HCEC 1CT (cell line): ENCODE data around the gene DGKQ.
"Not testable (repeated sequence)": the region's sequence is repeated elsewhere in the genome, so short reads cannot be mapped to it uniquely, and the experiment has no call there.

Experiments used
- DNase-seq: peaks from one replicate; pipeline ENCODE4 v3.0.0-alpha.2; 2017

DGKQ gene

DNA sequence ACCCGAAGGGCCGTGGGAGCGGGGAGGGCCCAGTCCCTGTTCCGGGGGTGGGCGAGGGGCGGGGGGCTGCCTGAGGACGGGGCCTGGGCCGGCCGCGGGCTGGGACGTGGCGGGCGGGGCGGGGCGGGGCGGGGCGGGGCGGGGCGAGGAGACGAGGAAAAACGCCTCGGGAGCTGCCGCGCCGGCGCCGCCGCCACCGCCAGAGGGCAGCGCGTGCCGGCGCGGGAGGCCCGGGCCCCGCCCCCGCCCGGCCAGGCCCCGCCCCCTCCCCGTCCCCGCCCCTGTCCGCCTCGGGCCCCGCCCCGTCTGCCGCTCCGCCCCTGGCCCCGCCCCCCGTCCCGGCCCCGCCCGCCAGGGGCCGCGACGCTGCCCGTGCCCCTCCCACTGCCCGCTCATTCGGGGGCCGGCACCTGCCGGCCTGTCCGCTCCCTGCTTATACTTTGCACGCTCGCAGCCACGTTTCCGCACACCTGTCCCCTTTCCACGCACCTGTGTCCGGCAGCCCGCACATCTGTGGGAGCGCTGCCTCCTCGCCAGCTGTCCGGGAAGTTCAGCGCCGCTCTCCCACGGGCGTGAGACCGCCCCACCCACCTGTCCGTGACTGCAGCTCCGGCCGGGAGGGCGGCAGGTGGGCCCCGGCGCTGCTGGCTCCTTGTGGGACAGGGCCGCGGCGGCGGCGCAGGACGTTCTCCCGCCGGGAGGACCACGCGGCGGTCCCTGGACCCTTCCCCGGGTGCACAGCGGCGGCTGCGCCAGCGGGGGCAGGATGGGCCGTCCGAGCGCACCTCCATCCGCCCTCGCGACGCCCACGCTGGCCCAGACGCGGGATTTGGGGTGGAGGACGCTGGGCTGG is 36.4 kb upstream of the DGKQ start:
- DNase-seq, result peak; percentile 32

DNA sequence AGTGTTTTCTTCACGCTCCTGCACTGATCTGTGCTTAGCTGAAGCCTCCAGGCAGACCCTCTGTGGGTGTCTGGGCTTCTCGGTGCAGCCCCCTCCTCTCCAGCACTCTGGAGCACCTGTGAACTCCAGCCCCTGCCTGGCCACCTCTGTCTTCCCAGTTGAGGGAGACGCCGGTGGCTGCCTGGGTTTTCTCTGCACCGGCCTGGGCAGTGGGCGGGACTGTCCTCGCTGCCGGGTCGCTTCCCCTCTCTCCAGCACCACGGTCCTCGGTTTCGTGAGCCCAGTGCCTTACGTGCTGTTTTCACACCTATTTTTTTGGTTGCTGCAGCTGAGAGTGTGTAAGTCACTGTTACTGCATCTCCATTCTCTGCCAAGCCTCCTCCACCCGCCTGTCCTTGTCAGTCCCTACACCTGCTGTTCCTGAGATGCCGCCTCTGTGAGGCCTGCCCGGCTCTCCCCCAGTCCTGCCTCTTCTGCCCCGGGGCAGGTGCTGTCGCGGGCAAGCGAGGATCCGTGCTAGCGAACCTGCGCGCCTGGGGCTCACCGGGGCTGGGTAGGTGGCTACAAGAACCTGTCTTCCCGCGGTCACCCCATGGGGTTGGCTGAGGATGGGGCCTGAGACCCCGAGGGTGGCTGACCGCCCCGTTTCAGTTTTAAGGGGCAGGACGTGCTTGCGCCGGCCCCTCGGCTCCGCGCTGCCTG is 35.6 kb upstream of the DGKQ start:
- DNase-seq, result no peak

DNA sequence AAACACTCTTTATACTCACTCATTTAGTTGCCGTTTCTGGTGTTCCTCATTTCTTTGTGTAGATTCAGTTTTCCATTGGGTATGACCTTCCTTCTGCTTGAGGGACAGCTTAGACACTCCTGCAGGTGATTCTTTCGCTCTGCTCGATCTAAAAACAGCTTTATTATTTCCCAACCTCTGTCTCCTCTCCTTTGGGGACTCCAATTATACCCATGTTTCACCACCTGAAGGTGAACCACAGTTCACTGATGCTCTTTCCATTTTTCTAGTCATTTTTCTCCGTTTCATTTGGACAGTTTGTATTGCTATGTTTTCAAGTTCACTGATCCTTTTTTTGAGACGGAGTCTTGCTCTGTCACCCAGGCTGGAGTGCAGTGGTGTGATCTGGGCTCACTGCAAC is 33.5 kb upstream of the DGKQ start:
- no peak for DNase-seq

DNA sequence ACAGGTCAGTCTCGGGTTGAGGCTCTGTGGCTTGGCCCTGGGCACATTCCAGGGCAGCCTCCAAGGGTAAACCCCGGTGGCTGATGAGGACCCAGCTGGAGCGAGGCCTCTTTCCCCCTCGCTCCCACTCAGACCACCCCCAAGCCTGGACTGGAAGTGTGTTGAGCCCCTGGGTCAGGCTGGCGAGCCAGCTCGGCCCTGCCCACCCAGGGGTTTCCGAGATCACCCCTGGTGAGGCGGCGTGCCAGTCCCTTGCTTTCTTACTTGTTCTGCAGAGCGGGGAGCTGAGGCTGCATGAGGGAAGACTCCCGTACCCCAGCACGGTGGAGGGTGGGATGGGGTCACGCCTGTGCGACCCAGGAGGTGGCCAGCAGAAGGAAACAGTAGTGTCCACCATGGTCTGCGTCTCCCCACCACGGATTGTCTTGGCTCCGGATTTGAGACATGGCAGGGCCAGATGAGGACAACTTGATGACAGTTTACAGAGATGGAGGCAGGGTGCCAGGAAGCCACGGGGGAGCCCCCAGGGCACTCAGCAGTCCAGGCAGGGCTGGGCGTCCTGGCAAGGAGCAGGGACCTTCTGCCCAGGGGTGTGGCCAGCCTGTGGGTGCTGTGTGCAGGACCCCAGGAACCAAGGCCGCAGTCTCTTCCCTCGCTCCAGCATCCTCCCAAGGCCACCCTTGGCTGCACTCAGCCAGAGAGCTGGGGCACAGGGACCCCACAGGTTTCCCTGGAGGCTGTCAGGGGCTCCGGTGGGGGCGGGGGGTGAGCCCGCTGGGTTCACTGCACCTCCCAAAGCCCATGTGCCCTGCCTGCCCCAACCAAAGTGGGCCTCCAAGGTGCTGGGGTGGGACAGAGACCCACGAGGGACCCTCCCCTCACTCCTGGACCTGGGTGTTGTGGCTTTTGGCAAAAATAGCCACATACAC is 31.5 kb upstream of the DGKQ start:
- DNase-seq, result no peak

DNA sequence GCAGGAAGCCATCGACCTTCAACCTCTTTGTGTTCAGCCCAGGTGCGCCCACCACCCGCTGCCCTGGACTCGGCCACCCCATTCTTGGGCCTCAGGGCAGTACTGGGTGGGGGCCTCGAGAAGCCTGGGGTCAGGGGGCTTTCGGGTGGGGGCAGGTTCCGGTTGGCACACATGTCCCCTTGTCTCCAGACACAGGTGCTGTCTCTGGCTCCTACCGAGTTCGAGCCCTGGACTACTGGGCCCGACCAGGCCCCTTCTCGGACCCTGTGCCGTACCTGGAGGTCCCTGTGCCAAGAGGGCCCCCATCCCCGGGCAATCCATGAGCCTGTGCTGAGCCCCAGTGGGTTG is 30.7 kb upstream of the DGKQ start:
- DNase-seq, result no peak

DNA sequence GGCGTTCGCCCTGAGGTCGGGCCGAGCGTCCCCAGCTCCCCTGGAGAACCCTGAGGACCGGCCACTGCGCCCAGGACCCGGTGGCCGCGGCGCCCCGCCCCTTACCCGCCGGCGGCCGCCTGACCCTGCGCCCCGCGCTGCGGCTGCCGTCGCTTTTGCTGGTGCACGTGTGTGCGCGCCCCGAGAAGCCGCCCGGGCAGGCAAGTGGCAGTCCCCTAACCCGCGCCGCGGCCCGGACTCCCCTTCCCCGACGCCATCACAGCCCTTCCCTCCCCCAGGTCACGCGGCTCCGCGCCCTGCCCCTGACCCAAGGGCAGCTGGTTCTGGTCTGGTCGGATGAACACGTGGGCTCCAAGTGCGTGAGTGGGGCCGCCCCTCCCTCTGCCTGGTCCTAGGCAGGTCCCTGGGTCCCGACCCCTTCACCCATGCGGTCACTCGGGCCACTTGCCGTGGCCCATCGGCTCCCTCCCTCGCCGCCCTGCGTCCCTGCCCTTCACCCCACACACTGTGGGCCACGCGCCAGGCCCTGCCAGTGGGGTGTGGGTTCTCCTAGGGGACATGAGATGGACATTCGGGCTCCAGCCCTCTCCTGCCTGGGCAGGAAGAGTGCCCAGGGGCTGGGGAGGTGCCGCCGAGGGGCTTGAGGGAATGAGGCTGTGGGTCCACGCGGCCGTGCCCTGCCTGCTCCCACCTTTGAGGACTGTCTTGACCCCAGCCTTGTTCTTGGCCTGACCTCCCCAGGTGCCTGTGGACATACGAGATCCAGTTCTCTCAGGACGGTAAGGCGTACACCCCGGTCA is 30.1 kb upstream of the DGKQ start:
- DNase-seq, result no peak

DNA sequence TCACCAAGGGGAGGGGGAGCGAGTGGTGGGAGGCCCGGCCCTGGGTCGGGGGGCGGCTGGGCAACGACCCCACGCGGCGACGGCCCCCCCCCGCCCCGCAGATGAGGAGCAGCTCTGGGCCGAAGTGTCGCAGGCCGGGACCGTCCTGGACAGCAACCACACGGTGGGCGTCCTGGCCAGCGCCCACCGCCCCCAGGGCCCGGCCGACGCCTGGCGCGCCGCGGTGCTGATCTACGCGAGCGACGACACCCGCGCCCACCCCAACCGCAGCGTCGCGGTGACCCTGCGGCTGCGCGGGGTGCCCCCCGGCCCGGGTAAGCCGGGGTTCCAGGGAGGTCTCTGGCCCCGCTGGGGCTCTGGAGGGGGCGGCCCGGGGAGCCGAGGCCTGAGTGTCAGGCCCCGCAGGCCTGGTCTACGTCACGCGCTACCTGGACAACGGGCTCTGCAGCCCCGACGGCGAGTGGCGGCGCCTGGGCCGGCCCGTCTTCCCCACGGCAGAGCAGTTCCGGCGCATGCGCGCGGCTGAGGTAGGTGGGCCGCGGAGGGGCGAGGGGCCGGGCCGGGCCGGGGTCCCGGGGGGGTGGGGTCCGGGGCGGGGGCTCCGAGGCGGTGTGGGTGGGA is 29.4 kb upstream of the DGKQ start:
- no peak for DNase-seq

DNA sequence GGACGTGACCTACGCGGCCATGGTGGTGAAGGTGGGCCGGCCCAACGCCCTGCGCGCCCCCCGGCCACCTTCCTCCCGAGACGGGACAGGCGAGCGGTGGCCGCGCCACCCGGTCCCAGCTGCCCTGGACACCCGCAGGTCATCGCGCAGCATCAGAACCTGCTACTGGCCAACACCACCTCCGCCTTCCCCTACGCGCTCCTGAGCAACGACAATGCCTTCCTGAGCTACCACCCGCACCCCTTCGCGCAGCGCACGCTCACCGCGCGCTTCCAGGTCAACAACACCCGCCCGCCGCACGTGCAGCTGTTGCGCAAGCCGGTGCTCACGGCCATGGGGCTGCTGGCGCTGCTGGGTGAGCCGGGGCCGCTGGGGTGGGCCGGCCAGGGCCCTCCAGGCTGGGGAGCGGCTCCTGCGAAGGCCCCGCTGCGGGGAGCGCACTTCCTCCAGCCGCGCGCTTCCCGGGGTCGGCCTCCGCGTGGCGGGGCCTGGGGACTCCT is 28.8 kb upstream of the DGKQ start:
- no peak for DNase-seq

DNA sequence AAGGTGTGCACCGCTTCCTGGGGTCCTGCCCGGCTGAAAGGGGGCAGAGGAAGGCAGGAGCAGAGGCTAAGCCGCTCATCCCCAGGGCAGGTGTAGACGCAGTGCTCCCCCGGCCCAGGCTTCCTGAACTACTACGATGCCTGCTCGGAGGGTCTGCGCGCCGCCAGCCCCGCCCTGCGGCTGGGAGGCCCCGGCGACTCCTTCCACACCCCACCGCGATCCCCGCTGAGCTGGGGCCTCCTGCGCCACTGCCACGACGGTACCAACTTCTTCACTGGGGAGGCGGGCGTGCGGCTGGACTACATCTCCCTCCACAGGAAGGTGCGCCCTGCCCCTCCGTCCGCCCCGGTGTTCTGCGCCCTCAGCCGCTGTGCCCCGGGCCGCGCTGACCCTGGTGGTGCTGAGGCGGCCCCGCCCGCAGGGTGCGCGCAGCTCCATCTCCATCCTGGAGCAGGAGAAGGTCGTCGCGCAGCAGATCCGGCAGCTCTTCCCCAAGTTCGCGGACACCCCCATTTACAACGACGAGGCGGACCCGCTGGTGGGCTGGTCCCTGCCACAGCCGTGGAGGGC is 28.3 kb upstream of the DGKQ start:
- no peak for DNase-seq

DNA sequence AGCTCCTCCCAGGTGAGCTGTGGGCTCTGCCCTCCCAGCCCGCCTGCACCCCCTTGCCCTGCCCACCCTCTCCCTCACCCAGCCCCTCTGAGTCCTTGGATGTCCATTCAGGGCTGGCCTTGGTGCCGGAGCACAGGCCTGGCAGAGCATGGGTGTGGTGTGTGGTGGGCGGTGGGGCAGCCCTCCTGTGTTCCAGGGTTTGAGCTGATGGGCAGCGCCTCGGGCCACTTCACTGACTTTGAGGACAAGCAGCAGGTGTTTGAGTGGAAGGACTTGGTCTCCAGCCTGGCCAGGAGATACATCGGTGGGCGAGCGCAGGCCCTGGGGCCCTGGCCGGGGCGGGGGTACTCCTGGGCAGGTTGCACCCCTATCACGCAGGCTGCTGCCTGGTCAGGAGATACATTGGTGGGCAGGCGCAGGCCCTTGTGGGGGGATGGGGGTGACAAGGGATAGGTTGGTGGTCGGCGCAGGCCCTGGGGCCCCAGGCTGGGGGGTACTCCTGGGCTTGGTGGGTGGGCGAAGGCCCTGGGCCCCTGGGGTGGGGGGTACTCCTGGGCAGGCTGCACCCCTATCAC is 27.4 kb upstream of the DGKQ start:
- DNase-seq, result no peak

DNA sequence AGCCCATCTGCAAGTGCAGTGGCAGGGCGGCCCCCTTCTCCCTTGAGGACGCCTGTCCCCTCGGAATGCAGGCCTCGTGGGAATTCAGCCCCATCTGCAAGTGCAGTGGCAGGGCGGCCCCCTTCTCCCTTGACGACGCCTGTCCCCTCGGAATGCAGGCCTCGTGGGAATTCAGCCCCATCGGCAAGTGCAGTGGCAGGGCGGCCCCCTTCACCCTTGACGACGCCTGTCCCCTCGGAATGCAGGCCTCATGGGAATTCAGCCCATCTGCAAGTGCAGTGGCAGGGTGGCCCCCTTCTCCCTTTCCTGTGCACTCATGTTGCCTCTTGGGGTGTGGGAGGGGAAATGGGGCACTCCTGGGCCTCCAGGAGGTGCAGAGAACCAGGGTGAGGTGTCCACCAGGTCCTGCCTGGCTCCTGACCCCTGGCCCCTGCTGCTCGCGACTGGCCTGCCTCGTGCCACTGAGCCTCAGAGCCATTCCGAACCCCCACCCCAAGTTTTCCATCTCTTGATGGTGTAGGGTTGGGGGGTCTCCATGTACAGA is 26.6 kb upstream of the DGKQ start:
- no peak for DNase-seq

DNA sequence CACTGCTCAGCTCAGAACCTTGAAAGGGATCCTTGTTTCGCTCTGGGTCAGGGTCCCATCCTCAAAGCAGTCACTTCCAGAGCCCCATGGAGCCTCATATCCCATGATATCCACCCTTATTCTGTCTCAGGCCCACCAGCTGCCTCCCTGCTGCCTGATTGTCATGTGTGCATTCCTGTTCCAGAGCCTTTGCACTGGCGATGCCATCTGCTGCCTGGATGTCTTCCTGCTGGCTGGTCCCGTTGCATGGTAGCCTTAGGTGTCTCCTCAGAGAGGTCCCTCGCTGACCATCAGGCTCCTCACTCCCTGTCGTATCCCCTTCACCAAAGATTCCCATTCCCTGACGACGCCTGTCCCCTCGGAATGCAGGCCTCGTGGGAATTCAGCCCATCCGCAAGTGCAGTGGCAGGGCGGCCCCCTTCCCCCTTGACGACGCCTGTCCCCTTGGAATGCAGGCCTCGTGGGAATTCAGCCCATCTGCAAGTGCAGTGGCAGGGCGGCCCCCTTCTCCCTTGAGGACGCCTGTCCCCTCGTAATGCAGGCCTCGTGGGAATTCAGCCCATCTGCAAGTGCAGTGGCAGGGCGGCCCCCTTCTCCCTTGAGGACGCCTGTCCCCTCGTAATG is 26.0 kb upstream of the DGKQ start:
- not testable (repeated sequence) for DNase-seq

DNA sequence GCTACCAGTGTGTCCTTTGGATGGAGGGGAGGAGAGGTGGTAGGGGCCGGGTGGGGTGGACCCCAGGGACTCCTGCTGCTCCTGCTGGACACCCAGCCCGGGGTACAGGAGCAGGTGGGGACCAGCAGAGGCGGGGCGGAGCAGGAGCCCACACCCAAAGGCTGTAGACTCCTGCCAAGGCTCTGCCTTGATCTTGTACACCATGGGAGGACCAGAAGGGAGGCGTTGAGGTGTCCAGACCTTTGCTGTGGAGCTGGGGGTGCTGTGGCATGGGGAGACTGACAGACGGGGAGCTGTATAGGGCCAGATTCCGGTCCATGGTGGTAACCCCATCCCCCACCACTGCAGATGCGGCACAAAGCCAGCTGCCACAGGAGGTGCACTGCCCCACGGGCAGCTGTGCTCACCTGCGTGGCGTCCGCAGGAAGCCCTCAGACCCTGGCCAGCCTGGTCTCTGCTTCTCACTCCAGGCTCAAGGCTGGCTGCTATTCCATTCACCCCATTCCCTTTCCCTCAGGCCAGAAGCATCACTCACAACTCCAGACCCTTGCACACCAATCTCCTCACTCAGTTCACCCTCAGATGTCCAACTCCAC is 24.8 kb upstream of the DGKQ start:
- no peak for DNase-seq

DNA sequence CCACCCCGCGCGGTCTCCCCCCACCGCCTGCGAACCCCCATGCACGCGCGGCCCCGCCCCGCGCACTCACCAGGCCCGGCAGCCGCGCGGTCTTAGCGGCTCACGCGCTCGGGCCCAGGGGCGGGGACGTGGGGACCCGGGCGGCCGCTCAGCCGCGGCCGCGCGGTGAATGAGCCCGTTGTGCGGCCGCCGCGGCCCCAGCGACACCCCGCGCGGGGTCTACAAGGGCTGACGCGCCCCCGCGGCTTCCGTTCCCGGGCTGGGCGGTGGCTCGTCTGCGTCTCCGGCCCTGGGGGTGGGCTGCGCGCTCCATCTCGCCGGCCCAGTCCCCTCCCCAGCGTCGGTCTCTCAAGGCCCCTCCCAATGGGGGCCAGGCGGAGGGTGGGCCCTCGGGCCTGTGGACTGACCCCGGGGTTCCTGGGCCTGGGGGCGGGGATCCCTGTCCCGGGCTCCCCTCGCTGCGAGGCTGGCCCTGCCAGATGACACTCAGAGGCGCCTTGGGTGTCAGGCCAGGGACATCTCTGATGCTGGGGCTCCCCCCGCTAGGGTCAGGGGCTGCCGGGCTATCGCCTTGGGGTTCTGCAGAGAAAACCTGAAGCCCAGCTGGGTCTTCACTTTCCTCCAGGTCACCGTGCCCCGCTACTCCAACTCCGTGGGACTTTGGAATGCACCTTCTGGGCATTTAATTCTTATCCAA is 24.2 kb upstream of the DGKQ start:
- DNase-seq, result no peak

DNA sequence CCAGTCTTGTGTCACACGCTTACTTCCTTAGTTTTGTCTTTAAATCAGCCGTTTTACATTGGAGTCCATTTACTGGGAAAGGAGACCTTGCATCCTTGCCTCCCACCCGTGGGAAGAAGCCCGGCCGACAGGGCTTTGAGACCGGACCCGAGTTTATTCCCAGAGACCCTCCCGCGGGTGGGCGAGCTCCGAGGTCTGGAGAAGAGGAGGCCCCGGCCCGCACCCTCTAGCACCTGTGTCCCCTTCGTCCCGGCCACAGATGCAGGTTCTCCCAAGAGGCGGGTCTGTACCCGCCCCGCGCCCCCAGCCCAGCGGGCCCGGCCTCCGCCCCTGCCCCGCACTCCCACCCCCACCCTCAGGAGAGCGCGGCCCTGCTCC is 23.6 kb upstream of the DGKQ start:
- no peak for DNase-seq

DNA sequence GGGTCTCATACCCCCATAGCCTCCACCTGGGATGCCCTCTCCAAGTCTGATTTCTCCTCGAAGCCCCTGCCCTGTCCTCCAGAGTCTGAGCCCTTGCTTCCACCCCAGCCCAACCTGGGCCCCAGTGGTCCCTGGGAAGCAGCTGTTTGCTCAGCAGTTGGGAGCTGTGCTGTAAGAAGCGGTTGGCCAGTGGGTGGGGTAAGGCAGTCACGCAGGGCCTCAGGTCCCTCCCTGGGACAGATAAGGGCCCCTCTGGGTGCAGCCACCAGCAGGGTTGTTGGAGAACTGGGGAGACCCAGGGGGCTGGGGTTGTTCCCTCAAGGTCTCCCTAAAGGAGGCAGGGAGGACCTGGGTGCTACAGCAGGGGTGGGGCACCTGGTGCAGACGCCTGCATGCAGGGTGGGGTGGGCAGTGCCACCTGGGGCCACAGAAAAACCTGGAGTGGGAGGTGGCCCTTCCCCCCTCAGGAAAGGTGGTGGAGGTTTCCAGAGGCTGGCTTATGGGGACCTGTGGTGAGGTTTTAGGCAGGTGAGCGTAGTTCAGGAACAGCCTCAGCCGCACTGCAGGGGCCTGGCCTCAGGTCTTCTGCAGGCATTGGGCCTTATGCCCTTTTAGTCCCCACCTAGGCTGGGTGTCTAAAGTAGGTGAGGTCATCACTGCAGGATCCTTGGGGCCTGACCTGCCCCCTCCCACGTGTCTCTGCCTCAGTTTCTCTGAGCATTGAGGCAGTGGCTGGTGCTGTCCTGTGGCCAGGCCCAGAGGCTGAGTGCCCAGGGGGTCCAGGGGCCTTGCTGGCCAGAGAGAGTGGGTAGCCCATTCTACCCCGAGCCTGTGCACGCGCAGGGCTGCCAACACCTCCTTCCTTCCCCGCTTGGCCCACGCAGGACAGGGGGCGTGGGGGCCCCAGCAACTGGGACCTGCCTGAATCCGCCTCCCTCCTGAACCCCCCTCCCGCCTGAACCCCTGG is 22.9 kb upstream of the DGKQ start:
- no peak for DNase-seq

DNA sequence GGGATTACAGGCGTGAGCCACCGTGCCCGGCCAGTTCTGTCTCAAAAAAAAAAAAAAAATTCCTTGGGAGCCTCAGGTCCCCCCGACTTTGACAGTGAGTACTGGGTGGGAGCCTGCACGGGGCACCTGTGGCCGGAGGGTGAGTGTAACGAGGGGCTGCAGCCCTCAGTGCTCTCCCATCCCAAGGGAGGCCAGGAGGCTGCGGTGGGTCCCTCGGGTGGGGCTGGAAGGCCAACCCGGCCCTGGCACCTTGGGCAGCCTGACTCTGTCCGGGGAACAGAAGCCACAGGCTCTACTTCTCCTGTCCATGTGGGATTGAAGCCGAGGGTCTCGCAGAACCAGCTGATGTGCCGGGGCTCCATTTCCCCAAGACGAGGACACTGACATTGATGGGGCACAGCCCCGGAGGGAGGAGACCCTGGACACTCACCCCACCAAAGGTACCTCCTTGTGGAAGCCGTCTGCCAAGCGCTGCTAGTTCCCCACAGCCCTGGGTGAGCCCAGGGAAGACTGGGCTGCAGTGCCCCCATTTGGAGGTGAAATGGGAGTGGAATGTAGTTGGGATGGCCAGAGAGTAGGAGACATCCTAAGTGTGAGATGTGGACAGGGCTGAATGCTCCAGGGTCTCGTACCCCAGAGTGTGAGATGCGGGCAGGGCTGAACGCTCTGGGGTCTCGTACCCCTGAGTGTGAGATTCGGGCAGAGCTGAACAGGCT is 22.1 kb upstream of the DGKQ start:
- no peak for DNase-seq
